ENCODE measurements around the gene FAM53A. TPM values are rescaled to one million over a fixed set of nuclear protein-coding genes. Genes with fewer than 3 reads are reported as not detected.

FAM53A gene
- total and polyA plus RNA-seq, 10 of the 15 experiments (the other 5 are each of a cell fraction or from before 2014, with no cell fraction given): 0.02 to 0.87 (median 0.38) TPM; not detected in 2

DNA sequence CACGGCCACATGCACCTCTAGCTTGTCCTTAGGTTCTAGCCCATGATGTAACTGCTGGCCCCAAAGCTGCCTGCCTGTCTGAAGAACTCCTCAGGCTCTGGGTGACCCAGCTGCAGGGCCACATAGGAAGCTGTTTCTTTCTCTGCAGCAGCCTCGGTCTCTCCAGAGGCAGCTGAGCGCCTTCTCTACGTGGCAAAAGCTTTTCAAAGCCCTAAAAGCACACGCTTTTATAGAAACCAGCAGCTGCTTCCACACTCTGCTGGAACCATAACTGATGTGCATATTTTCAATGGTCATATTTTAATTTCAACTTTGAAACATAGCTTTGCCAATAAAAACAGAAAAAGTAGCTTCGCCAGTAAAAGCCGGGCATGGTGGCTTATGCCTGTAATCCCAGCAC is 37.4 kb downstream of the FAM53A start (continued):
- TF ChIP-seq, protein P1, sequence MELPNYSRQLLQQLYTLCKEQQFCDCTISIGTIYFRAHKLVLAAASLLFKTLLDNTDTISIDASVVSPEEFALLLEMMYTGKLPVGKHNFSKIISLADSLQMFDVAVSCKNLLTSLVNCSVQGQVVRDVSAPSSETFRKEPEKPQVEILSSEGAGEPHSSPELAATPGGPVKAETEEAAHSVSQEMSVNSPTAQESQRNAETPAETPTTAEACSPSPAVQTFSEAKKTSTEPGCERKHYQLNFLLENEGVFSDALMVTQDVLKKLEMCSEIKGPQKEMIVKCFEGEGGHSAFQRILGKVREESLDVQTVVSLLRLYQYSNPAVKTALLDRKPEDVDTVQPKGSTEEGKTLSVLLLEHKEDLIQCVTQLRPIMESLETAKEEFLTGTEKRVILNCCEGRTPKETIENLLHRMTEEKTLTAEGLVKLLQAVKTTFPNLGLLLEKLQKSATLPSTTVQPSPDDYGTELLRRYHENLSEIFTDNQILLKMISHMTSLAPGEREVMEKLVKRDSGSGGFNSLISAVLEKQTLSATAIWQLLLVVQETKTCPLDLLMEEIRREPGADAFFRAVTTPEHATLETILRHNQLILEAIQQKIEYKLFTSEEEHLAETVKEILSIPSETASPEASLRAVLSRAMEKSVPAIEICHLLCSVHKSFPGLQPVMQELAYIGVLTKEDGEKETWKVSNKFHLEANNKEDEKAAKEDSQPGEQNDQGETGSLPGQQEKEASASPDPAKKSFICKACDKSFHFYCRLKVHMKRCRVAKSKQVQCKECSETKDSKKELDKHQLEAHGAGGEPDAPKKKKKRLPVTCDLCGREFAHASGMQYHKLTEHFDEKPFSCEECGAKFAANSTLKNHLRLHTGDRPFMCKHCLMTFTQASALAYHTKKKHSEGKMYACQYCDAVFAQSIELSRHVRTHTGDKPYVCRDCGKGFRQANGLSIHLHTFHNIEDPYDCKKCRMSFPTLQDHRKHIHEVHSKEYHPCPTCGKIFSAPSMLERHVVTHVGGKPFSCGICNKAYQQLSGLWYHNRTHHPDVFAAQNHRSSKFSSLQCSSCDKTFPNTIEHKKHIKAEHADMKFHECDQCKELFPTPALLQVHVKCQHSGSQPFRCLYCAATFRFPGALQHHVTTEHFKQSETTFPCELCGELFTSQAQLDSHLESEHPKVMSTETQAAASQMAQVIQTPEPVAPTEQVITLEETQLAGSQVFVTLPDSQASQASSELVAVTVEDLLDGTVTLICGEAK (IDR thresholded peaks at IDR 0.05; ENCODE audit: borderline replicate concordance): no peak

DNA sequence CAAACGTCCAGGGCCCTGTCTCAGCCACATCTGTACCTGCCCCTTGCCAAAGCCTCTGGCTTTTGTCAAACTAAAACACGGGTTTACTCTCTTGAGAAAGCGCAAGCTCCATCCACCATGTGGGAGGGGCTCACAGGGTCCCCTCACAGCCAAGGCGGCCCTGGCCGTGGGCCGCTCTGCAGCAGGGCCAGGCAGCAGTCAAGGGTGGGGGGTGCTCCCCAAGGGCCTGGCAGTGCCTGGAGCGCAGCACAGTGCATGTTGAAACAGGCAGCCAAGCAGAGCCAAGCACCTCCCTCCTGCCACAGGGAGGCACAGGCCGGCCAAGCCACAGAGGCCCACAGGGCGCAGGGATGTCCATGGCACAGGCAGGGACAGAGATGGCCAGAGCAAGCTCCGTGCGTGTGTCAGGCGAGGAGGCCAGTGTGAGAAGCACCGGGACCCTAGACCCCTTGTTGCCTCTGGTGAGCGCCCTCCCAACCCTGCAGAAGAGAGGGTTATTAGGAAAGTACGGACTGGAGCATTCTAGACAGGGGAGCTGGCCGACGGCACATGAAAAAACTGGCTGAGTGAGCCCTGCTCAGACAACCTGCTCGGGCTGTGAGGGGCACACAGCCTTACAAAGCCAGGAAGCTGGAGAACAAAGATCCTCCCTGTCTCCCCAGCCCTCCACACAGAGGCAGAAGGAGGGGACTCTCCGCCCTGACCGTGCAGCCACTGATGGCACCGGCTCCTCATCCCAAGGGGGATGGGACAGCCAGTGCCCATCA is 39.0 kb downstream of the FAM53A start:
- Histone ChIP-seq H3K4me1 (ENCODE audit: control insufficient read depth, insufficient read depth, low read length) (no peaks in the 10 kb centered on the region), H3K79me2 (ENCODE audit: control insufficient read depth, insufficient read depth, low read length) (no peaks in the 10 kb centered on the region), H3K9ac (ENCODE audit: control insufficient read depth, insufficient read depth, low read length) (no peak overlapping the region), H3K36me3 (ENCODE audit: control insufficient read depth in 2 of 2, insufficient read depth in 2 of 2, low read length in 1 of 2) (no peaks in the 10 kb centered on the region), H3K4me2 (ENCODE audit: control insufficient read depth, insufficient read depth) (no peak overlapping the region), H2AFZ (ENCODE audit: control insufficient read depth, low read depth, low read length) (no peak overlapping the region), H3K27me3 (replicated peaks in 1 of 2; ENCODE audit: control insufficient read depth in 2 of 2, insufficient read depth in 2 of 2, low read length in 1 of 2) (no peaks in the 10 kb centered on the region), H4K20me1 (ENCODE audit: control insufficient read depth, insufficient read depth) (no peaks in the 10 kb centered on the region), H3K9me3 (replicated peaks; ENCODE audit: control insufficient read depth, insufficient read depth, low read length) (no peaks in the 10 kb centered on the region), H3K27ac (ENCODE audit: control insufficient read depth, insufficient read depth) (no peak overlapping the region), H3K4me3 (no peak overlapping the region)
- intact Hi-C loops (cut with micrococcal nuclease; ENCODE audit: unreplicated experiment) (no loop called here), in situ Hi-C loops (cut with MboI) (no loop called here)
- FAIRE-seq (no peak), ATAC-seq (no peak), DNase-seq (ENCODE audit: low read depth, low spot score) (no peak)
- ChIA-PET POLR2A (no interaction called here), CTCF (interaction anchor here (0.7 kb wide), 1 partner anchor 391 kb away, joined by 3 read pairs; no protein-coding TSS in a partner anchor), RAD21 (ENCODE audit: unreplicated experiment) (no interaction called here), SMC1A (ENCODE audit: uncharacterized antibody, unreplicated experiment) (no interaction called here)
- 44% methylated on average over 21 of the region's 21 CpGs for WGBS (ENCODE audit: insufficient coverage, insufficient replicate concordance, low lambda C conversion rate, missing lambda C conversion rate)
- BruUV-seq (replicated peaks): no TSS peak
- TF ChIP-seq MYC (IDR thresholded peaks at IDR 0.05; ENCODE audit: insufficient read depth, insufficient read length, insufficient replicate concordance, low read length, severe bottlenecking): no peak
- no peak for TF ChIP-seq BCL11A (IDR thresholded peaks at IDR 0.05; ENCODE audit: low read depth, low read length)
- no peak for TF ChIP-seq IKZF1 (conservative IDR thresholded peaks at IDR 0.05)
- no peak for TF ChIP-seq POLR2AphosphoS2 (IDR thresholded peaks at IDR 0.05; ENCODE audit: low read depth, low read length)
- TF ChIP-seq CBX5 (IDR thresholded peaks at IDR 0.05; ENCODE audit: low read depth): no peak
- no peak for TF ChIP-seq PML (IDR thresholded peaks at IDR 0.05; ENCODE audit: low read length)
- TF ChIP-seq ZNF207 (IDR thresholded peaks at IDR 0.05; ENCODE audit: borderline replicate concordance): no peak
- TF ChIP-seq CHD4 (IDR thresholded peaks at IDR 0.05): no peak
- TF ChIP-seq STAT3 (IDR thresholded peaks at IDR 0.05; ENCODE audit: low read depth, low read length): no peak
- TF ChIP-seq, protein P2, sequence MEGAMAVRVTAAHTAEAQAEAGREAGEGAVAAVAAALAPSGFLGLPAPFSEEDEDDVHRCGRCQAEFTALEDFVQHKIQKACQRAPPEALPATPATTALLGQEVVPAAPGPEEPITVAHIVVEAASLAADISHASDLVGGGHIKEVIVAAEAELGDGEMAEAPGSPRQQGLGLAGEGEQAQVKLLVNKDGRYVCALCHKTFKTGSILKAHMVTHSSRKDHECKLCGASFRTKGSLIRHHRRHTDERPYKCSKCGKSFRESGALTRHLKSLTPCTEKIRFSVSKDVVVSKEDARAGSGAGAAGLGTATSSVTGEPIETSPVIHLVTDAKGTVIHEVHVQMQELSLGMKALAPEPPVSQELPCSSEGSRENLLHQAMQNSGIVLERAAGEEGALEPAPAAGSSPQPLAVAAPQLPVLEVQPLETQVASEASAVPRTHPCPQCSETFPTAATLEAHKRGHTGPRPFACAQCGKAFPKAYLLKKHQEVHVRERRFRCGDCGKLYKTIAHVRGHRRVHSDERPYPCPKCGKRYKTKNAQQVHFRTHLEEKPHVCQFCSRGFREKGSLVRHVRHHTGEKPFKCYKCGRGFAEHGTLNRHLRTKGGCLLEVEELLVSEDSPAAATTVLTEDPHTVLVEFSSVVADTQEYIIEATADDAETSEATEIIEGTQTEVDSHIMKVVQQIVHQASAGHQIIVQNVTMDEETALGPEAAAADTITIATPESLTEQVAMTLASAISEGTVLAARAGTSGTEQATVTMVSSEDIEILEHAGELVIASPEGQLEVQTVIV (IDR thresholded peaks at IDR 0.05; ENCODE audit: borderline replicate concordance, partially characterized antibody): no peak
- TF ChIP-seq BHLHE40 (IDR thresholded peaks at IDR 0.05; ENCODE audit: borderline replicate concordance in 1 of 2, low read depth in 2 of 2, low read length in 1 of 2): no peak
- no peak for TF ChIP-seq RUNX3 (IDR thresholded peaks at IDR 0.05; ENCODE audit: low read length)
- no peak for TF ChIP-seq RB1 (IDR thresholded peaks at IDR 0.05; ENCODE audit: borderline replicate concordance)
- no peak for TF ChIP-seq WRNIP1 (IDR thresholded peaks at IDR 0.05; ENCODE audit: borderline replicate concordance, low read depth, low read length)
- TF ChIP-seq MTA2 (IDR thresholded peaks at IDR 0.05; ENCODE audit: low read depth): no peak

Measured in GM12878 (cell line).